Suprapubic skin (tissue), 4 donors: ENCODE results near the gene TOLLIP.

Source experiments
- POLR2A ChIP-seq, 2 donors: fragments of 450-650 bp; IDR thresholded peaks; one replicate each; pipeline ENCODE4 v1.6.1; 2017; ENCODE audit warnings: antibody characterized with exemption in 2 of 2, mild to moderate bottlenecking in 2 of 2, moderate library complexity in 2 of 2
- POLR2AphosphoS5 ChIP-seq, 3 donors: sonication (generic); formaldehyde crosslinking; IDR thresholded peaks; one replicate each; pipeline ENCODE4 v1.6.1; 2017; ENCODE audit warnings: antibody characterized with exemption in 3 of 3
- TF ChIP-seq, protein P1 (sequence below), 2 donors: fragments of 200-600 bp in 1 of 2; fragments of 450-650 bp in 1 of 2; sonication (generic) in 1 of 2; IDR thresholded peaks; one replicate each; pipeline ENCODE4 v1.5.1; 2016 to 2019; ENCODE audit warnings: antibody characterized with exemption in 2 of 2, mild to moderate bottlenecking in 1 of 2, moderate library complexity in 1 of 2

DNA sequence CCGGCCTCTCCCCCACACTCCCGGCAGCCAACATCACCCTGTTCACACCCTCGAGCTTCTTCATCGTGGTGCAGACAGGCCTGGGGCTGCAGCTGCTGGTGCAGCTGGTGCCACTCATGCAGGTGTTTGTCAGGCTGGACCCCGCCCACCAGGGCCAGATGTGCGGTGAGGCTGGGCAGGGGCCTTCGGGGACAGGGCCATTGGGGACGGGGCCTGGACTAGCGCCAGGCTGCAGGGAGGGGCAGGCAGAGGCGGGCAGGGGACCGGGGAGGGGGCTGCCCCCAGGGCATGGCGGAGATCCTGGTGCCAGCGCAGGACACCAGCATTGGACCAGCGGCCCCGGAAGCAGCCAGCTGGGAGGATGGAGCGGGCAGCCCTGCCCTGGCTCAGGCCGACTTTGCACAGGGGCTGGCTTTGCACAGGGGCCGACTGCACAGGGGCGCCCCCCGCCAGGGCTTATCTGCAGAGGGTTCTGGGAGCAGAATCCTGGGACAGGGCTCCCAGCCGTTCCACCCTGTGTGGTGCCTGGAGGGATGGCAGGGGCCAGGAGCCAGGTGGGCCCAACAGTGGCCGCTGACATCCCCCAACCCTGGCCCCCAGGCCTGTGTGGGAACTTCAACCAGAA is 77.9 kb downstream of the TOLLIP start:
- TF ChIP-seq, protein P1, sequence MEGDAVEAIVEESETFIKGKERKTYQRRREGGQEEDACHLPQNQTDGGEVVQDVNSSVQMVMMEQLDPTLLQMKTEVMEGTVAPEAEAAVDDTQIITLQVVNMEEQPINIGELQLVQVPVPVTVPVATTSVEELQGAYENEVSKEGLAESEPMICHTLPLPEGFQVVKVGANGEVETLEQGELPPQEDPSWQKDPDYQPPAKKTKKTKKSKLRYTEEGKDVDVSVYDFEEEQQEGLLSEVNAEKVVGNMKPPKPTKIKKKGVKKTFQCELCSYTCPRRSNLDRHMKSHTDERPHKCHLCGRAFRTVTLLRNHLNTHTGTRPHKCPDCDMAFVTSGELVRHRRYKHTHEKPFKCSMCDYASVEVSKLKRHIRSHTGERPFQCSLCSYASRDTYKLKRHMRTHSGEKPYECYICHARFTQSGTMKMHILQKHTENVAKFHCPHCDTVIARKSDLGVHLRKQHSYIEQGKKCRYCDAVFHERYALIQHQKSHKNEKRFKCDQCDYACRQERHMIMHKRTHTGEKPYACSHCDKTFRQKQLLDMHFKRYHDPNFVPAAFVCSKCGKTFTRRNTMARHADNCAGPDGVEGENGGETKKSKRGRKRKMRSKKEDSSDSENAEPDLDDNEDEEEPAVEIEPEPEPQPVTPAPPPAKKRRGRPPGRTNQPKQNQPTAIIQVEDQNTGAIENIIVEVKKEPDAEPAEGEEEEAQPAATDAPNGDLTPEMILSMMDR (IDR thresholded peaks at IDR 0.05) = no peak
- no peak for TF ChIP-seq POLR2AphosphoS5 (IDR thresholded peaks at IDR 0.05)
- TF ChIP-seq POLR2A (IDR thresholded peaks at IDR 0.05) = no peak
